MM.1S (cell line): ENCODE measurements around the gene RNF112.

Source experiments
- DNase-seq: peaks from one replicate; pipeline ENCODE4 v3.0.0-alpha.2; 2015
- H2AFZ ChIP-seq: fragments of 300-600 bp; sonication (generic); 2 replicates; pipeline ENCODE4 v1.6.0; 2016; ENCODE audit warnings: antibody characterized with exemption, low read length
- H3F3A ChIP-seq: fragments of 300-600 bp; sonication (generic); 2 replicates; pipeline ENCODE4 v1.6.1; 2016; ENCODE audit warnings: mild to moderate bottlenecking, antibody characterized with exemption, low read length, moderate library complexity, mixed read lengths; ENCODE audit not compliant: insufficient read depth
- H3K27ac ChIP-seq: fragments of 300-600 bp; sonication (generic); 2 replicates; pipeline ENCODE4 v1.5.1; 2016; ENCODE audit warnings: mild to moderate bottlenecking, low read length
- H3K27me3 ChIP-seq: fragments of 300-600 bp; sonication (generic); replicated peaks from 2 replicates; pipeline ENCODE4 v1.6.0; 2016; ENCODE audit warnings: low read length; ENCODE audit not compliant: insufficient read depth
- H3K36me3 ChIP-seq: fragments of 300-600 bp; sonication (generic); replicated peaks from 2 replicates; pipeline ENCODE4 v1.6.1; 2016; ENCODE audit warnings: mild to moderate bottlenecking, low read length, mixed read lengths; ENCODE audit not compliant: insufficient read depth
- H3K4me1 ChIP-seq: fragments of 300-600 bp; sonication (generic); 2 replicates; pipeline ENCODE4 v1.6.1; 2016; ENCODE audit warnings: low read length, mixed read lengths
- H3K4me2 ChIP-seq: fragments of 300-600 bp; sonication (generic); 2 replicates; pipeline ENCODE4 v1.6.0; 2016; ENCODE audit warnings: low read depth, low read length
- H3K4me3 ChIP-seq: fragments of 300-600 bp; sonication (generic); 2 replicates; pipeline ENCODE4 v1.5.1; 2016; ENCODE audit warnings: low read length, mixed read lengths
- H3K79me2 ChIP-seq: fragments of 300-600 bp; sonication (generic); 2 replicates; pipeline ENCODE4 v1.6.1; 2016; ENCODE audit warnings: mixed run types, low read length, mixed read lengths
- H3K9ac ChIP-seq: fragments of 300-600 bp; sonication (generic); 2 replicates; pipeline ENCODE4 v1.6.1; 2016; ENCODE audit warnings: low read length, mixed read lengths
- H3K9me2 ChIP-seq: fragments of 300-600 bp; sonication (generic); replicated peaks from 2 replicates; pipeline ENCODE4 v1.6.1; 2016; ENCODE audit warnings: mild to moderate bottlenecking, low read length, mixed read lengths; ENCODE audit not compliant: insufficient read depth
- H3K9me3 ChIP-seq: fragments of 300-600 bp; sonication (generic); replicated peaks from 2 replicates; pipeline ENCODE4 v1.6.1; 2016; ENCODE audit warnings: mild to moderate bottlenecking, low read length, mixed read lengths; ENCODE audit not compliant: insufficient read depth
- H4K20me1 ChIP-seq: fragments of 300-600 bp; sonication (generic); 2 replicates; pipeline ENCODE4 v1.6.1; 2016; ENCODE audit warnings: mild to moderate bottlenecking, low read length, moderate library complexity, mixed read lengths; ENCODE audit not compliant: insufficient read depth
- EZH2 ChIP-seq: fragments of 300-600 bp; sonication (generic); optimal IDR thresholded peaks from 2 replicates; pipeline ENCODE3; 2017; ENCODE audit warnings: low read depth, mild to moderate bottlenecking, antibody characterized with exemption, low read length, mixed read lengths
- EZH2phosphoT487 ChIP-seq: fragments of 300-600 bp; sonication (generic); IDR thresholded peaks from 2 replicates; pipeline ENCODE4 v1.6.1; 2018; ENCODE audit warnings: antibody characterized with exemption, low read length
- TF ChIP-seq, protein P1 (sequence below): fragments of 300-600 bp; sonication (generic); IDR thresholded peaks from 2 replicates; pipeline ENCODE4 v1.5.1; 2016; ENCODE audit warnings: antibody characterized with exemption, low read length, mixed read lengths

The RNF112 gene

DNA sequence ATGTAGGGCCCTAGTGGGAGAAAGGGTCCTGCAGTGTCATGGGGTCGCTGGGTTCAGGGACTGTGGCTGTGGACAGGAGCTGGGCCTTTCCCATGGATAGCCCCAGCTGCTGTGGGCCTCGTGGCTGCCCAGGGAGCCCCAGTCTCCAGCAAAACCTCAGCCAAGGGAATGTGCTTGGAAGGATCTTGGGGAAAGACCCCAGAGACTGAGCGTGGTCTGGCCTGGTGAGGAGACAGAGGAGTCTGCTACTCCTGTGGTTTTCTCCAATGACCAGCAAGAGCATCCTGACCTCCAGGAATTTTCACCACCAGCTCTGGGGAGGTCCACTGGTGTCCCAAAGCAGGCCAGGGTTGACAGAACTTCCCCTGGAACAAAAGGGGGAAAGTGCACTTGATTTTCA, 42.3 kb downstream of the RNF112 start:
- no peak for DNase-seq
- peaks cover 71% of the 10 kb centered on the region for H3K27me3 ChIP-seq
- no peaks in the 10 kb centered on the region for H3K36me3 ChIP-seq
- H3K9ac ChIP-seq = no peak overlapping the region
- no peaks in the 10 kb centered on the region for H3F3A ChIP-seq
- no peak overlapping the region for H3K27ac ChIP-seq
- no peaks in the 10 kb centered on the region for H3K9me2 ChIP-seq
- H3K4me2 ChIP-seq = no peak overlapping the region
- H3K4me1 ChIP-seq = no peaks in the 10 kb centered on the region
- no peak overlapping the region for H3K4me3 ChIP-seq
- H4K20me1 ChIP-seq = no peaks in the 10 kb centered on the region
- no peak overlapping the region for H2AFZ ChIP-seq
- TF ChIP-seq EZH2phosphoT487 (no peak), EZH2 (no peak)
- TF ChIP-seq, protein P1, sequence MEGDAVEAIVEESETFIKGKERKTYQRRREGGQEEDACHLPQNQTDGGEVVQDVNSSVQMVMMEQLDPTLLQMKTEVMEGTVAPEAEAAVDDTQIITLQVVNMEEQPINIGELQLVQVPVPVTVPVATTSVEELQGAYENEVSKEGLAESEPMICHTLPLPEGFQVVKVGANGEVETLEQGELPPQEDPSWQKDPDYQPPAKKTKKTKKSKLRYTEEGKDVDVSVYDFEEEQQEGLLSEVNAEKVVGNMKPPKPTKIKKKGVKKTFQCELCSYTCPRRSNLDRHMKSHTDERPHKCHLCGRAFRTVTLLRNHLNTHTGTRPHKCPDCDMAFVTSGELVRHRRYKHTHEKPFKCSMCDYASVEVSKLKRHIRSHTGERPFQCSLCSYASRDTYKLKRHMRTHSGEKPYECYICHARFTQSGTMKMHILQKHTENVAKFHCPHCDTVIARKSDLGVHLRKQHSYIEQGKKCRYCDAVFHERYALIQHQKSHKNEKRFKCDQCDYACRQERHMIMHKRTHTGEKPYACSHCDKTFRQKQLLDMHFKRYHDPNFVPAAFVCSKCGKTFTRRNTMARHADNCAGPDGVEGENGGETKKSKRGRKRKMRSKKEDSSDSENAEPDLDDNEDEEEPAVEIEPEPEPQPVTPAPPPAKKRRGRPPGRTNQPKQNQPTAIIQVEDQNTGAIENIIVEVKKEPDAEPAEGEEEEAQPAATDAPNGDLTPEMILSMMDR = no peak
- H3K9me3 ChIP-seq = no peaks in the 10 kb centered on the region
- H3K79me2 ChIP-seq = no peaks in the 10 kb centered on the region

GRCh38 chr17:19454074-19454473, 43.0 kb downstream of the RNF112 start:
- Histone ChIP-seq H2AFZ (no peak overlapping the region), H3F3A (no peaks in the 10 kb centered on the region), H3K79me2 (no peaks in the 10 kb centered on the region), H3K9me3 (no peaks in the 10 kb centered on the region), H3K36me3 (no peaks in the 10 kb centered on the region), H3K27ac (no peak overlapping the region), H3K27me3 (peaks cover 77% of the 10 kb centered on the region), H3K4me2 (no peak overlapping the region), H3K4me1 (no peaks in the 10 kb centered on the region), H3K4me3 (no peak overlapping the region), H3K9me2 (no peaks in the 10 kb centered on the region), H3K9ac (no peak overlapping the region), H4K20me1 (no peaks in the 10 kb centered on the region)
- TF ChIP-seq, protein P1 = no peak
- TF ChIP-seq EZH2 (no peak), EZH2phosphoT487 (no peak)
- DNase-seq = no peak

- Histone ChIP-seq H3K9me2 (no peaks in the 10 kb centered on the region), H3K27ac (no peak overlapping the region), H3K9ac (no peak overlapping the region), H3F3A (peaks cover 8% of the 10 kb centered on the region), H3K4me3 (no peak overlapping the region), H3K4me1 (peaks cover 9% of the 10 kb centered on the region), H3K9me3 (no peaks in the 10 kb centered on the region), H3K79me2 (no peaks in the 10 kb centered on the region), H3K36me3 (no peaks in the 10 kb centered on the region), H2AFZ (no peak overlapping the region), H4K20me1 (no peaks in the 10 kb centered on the region), H3K4me2 (no peak overlapping the region), H3K27me3 (peaks cover 87% of the 10 kb centered on the region)
- TF ChIP-seq, protein P1 = no peak
- no peak for TF ChIP-seq EZH2phosphoT487
- DNase-seq = no peak
These were observed 45.2 kb downstream of the RNF112 start for GRCh38 chr17:19456016-19456927.
